GM12865 (cell line): ENCODE data around the gene MEGF9.

Experiments used
- DNase-seq: peaks from one replicate; pipeline ENCODE4 v3.0.0; 2010; ENCODE audit warnings: low read depth
- H3K4me3 ChIP-seq: 2 replicates; pipeline ENCODE4 v1.5.1; 2011; ENCODE audit warnings: mild to moderate bottlenecking, low read depth, low read length, control low read depth
- CTCF ChIP-seq: IDR thresholded peaks from 2 replicates; pipeline ENCODE4 v1.5.1; 2011; ENCODE audit warnings: low read length, control low read depth, low read depth, inconsistent platforms; ENCODE audit not compliant: insufficient read depth; ENCODE audit errors: missing control alignments

MEGF9 gene

GRCh38 chr9:120708526-120709224, 5.6 kb downstream of the MEGF9 start:
- TF ChIP-seq CTCF: no peak
- H3K4me3 ChIP-seq: no peak overlapping the region
- no peak for DNase-seq

GRCh38 chr9:120707170-120707569, 7.1 kb downstream of the MEGF9 start:
- H3K4me3 ChIP-seq: no peak overlapping the region
- DNase-seq: no peak
- TF ChIP-seq CTCF: no peak

- no peak overlapping the region for H3K4me3 ChIP-seq
- TF ChIP-seq CTCF: no peak
- DNase-seq: no peak
Measured at GRCh38 chr9:120705174-120705573, 9.1 kb downstream of the MEGF9 start.

- TF ChIP-seq CTCF: no peak
- H3K4me3 ChIP-seq: no peak overlapping the region
- DNase-seq: no peak
Measured at GRCh38 chr9:120702075-120702474, 12.2 kb downstream of the MEGF9 start.

- H3K4me3 ChIP-seq: no peak overlapping the region
- no peak for TF ChIP-seq CTCF
- DNase-seq: no peak
Measured at GRCh38 chr9:120701248-120701647, 13.0 kb downstream of the MEGF9 start.

- no peak for TF ChIP-seq CTCF
- no peak for DNase-seq
- no peak overlapping the region for H3K4me3 ChIP-seq
Measured at GRCh38 chr9:120698766-120699165, 15.5 kb downstream of the MEGF9 start.

- TF ChIP-seq CTCF: no peak
- no peak overlapping the region for H3K4me3 ChIP-seq
- DNase-seq: no peak
Measured at GRCh38 chr9:120697448-120697847, 16.8 kb downstream of the MEGF9 start.
